ENCODE results near the gene TIMP3.
"Not testable (repeated sequence)": the region's sequence is repeated elsewhere in the genome, so short reads cannot be mapped to it uniquely, and the experiment has no call there.

TIMP3 gene

GRCh38 chr22:32870474-32870873, 69.0 kb downstream of the TIMP3 start:
- Histone ChIP-seq H3K4me1 (ENCODE audit: control insufficient read depth in 1 of 2, insufficient read depth in 1 of 2, low read depth in 1 of 2, low read length in 1 of 2) (no peaks in the 10 kb centered on the region), H3K27ac (no peak overlapping the region), H3K27me3 (no peaks in the 10 kb centered on the region), H3K4me3 (ENCODE audit: low read depth in 1 of 2, low read length in 1 of 2) (no peak overlapping the region), H3K36me3 (no peaks in the 10 kb centered on the region), H3K9me3 (no peaks in the 10 kb centered on the region)
- TF ChIP-seq CTCF (IDR thresholded peaks at IDR 0.05), result no peak

- H3K4me3 ChIP-seq (ENCODE audit: low read depth in 1 of 2, low read length in 1 of 2); H3K4me1 ChIP-seq (ENCODE audit: control insufficient read depth in 1 of 2, insufficient read depth in 1 of 2, low read depth in 1 of 2, low read length in 1 of 2); H3K27me3 ChIP-seq: not testable (repeated sequence)
These were observed 72.1 kb downstream of the TIMP3 start for GRCh38 chr22:32873604-32874003.

GRCh38 chr22:32874385-32874784, 72.9 kb downstream of the TIMP3 start:
- H3K36me3 ChIP-seq, result no peaks in the 10 kb centered on the region
- no peaks in the 10 kb centered on the region for H3K9me3 ChIP-seq
- H3K4me1 ChIP-seq (ENCODE audit: control insufficient read depth in 1 of 2, insufficient read depth in 1 of 2, low read depth in 1 of 2, low read length in 1 of 2), result no peaks in the 10 kb centered on the region
- no peaks in the 10 kb centered on the region for H3K27me3 ChIP-seq
- H3K4me3 ChIP-seq (ENCODE audit: low read depth in 1 of 2, low read length in 1 of 2), result no peak overlapping the region
- H3K27ac ChIP-seq, result no peak overlapping the region
- no peak for TF ChIP-seq CTCF (IDR thresholded peaks at IDR 0.05)

More at GRCh38 chr22:32873604-32874003, 72.1 kb downstream of the TIMP3 start:
- H3K27ac ChIP-seq, H3K9me3 ChIP-seq, H3K36me3 ChIP-seq: not testable (repeated sequence)

DNA sequence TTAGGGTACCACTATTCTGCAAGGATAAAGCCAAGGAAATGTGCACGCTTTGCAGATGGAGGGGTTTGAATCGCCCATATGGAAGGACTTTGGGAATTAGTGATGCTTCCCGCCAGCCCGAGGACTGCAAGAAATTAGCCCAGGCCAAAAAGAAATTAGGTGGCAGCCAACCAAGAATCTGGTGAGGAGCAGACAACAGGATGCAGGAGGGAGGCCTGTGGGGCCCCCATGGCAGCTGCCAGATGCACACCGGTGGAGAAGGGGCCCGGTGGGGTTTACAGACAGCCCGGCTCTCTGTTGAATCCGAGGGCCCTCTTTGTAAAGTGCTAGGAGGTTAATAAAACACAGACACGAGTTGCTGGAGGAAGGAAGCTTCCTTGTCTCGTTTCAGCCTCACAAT, 73.5 kb downstream of the TIMP3 start:
- Histone ChIP-seq H3K4me3 (ENCODE audit: low read depth in 1 of 2, low read length in 1 of 2) (no peak overlapping the region), H3K27me3 (peaks cover 5% of the 10 kb centered on the region), H3K9me3 (no peaks in the 10 kb centered on the region), H3K27ac (no peak overlapping the region), H3K36me3 (no peaks in the 10 kb centered on the region), H3K4me1 (ENCODE audit: control insufficient read depth in 1 of 2, insufficient read depth in 1 of 2, low read depth in 1 of 2, low read length in 1 of 2) (no peaks in the 10 kb centered on the region)
- TF ChIP-seq CTCF (IDR thresholded peaks at IDR 0.05), result no peak

GRCh38 chr22:32876516-32876915, 75.0 kb downstream of the TIMP3 start:
- no peak for TF ChIP-seq CTCF (IDR thresholded peaks at IDR 0.05)
- Histone ChIP-seq H3K27me3 (peaks cover 20% of the 10 kb centered on the region), H3K4me3 (ENCODE audit: low read depth in 1 of 2, low read length in 1 of 2) (no peak overlapping the region), H3K9me3 (no peaks in the 10 kb centered on the region), H3K27ac (no peak overlapping the region), H3K36me3 (no peaks in the 10 kb centered on the region), H3K4me1 (ENCODE audit: control insufficient read depth in 1 of 2, insufficient read depth in 1 of 2, low read depth in 1 of 2, low read length in 1 of 2) (no peaks in the 10 kb centered on the region)

GRCh38 chr22:32877196-32877595, 75.7 kb downstream of the TIMP3 start:
- H3K4me3 ChIP-seq (ENCODE audit: low read depth in 1 of 2, low read length in 1 of 2), result no peak overlapping the region
- H3K27me3 ChIP-seq, result peaks cover 22% of the 10 kb centered on the region
- TF ChIP-seq CTCF (IDR thresholded peaks at IDR 0.05), result no peak
- H3K9me3 ChIP-seq, result no peaks in the 10 kb centered on the region
- no peaks in the 10 kb centered on the region for H3K36me3 ChIP-seq
- H3K27ac ChIP-seq, result no peak overlapping the region
- peaks cover 0 to 2% of the 10 kb centered on the region in 2 experiments for H3K4me1 ChIP-seq (ENCODE audit: control insufficient read depth in 1 of 2, insufficient read depth in 1 of 2, low read depth in 1 of 2, low read length in 1 of 2)
